Uterus (tissue), 4 donors: ENCODE data around the gene DNASE1. TPM values are rescaled to one million over a fixed set of nuclear protein-coding genes. Genes with fewer than 3 reads are reported as not detected.

Source experiments
- DNase-seq, 2 donors: peaks; one replicate each; pipeline ENCODE4 v3.0.0-alpha.2; 2019 to 2020
- H3K27ac ChIP-seq, 2 donors: fragments of 200-600 bp; sonication (generic); 1 replicate in 1 of 2; 2 replicates in 1 of 2; pipeline ENCODE4 v1.5.1; 2016 to 2018
- H3K27me3 ChIP-seq, 2 donors: fragments of 200-600 bp; sonication (generic); one replicate each; pipeline ENCODE4 v1.5.1; 2018 to 2019; ENCODE audit warnings: control low read depth in 1 of 2
- H3K36me3 ChIP-seq, 2 donors: fragments of 200-600 bp; sonication (generic); one replicate each; pipeline ENCODE4 v1.5.1; 2019; ENCODE audit warnings: control low read depth in 1 of 2
- H3K4me1 ChIP-seq, 2 donors: fragments of 200-600 bp; sonication (generic); one replicate each; pipeline ENCODE4 v1.5.1; 2018 to 2019; ENCODE audit warnings: control low read depth in 1 of 2
- H3K4me3 ChIP-seq, 2 donors: fragments of 200-600 bp; sonication (generic); 1 replicate in 1 of 2; 2 replicates in 1 of 2; pipeline ENCODE4 v1.5.1; 2018 to 2019; ENCODE audit warnings: mild to moderate bottlenecking in 1 of 2
- H3K9me3 ChIP-seq, 2 donors: fragments of 200-600 bp; sonication (generic); one replicate each; pipeline ENCODE4 v1.5.1; 2019; ENCODE audit warnings: control low read depth in 1 of 2
- CTCF ChIP-seq, 4 experiments: fragments of 200-600 bp in 2 of 4; fragments of 450-650 bp in 2 of 4; sonication (generic) in 2 of 4; IDR thresholded peaks; one replicate each; pipeline ENCODE4 v1.5.1; 2016 to 2019; ENCODE audit warnings: antibody characterized with exemption in 4 of 4, mild to moderate bottlenecking in 2 of 4, moderate library complexity in 1 of 4
- POLR2A ChIP-seq, 2 donors: fragments of 450-650 bp; IDR thresholded peaks; one replicate each; pipeline ENCODE4 v1.6.1; 2016; ENCODE audit warnings: antibody characterized with exemption in 2 of 2, mild to moderate bottlenecking in 1 of 2, moderate library complexity in 1 of 2
- intact Hi-C: fragments of 100-400 bp; cut with DNase I; formaldehyde crosslinking; loops from one replicate; pipeline ENCODE4 v1.15.1; 2023; ENCODE audit warnings: low total_unique reads
- total RNA-seq, 4 donors: library from RNA; depleted of rRNA in 3 of 4; stranded (reverse); fragments of >200 nt in 3 of 4; gene quantifications; one replicate each; pipeline versions ENCODE4 v1.1.0 to v1.2.4, GENCODE V29; 2014 to 2023
- donor health status: DM: yes; HTN: yes; CAD: no.

The DNASE1 gene
- total RNA-seq, 4 donors from 2014 or later, result 3.2 to 34.3 (median 13.8) TPM

GRCh38 chr16:3646348-3646920, 8.1 kb upstream of the DNASE1 start:
- Histone ChIP-seq H3K9me3 (no peaks in the 10 kb centered on the region), H3K4me1 (no peaks in the 10 kb centered on the region), H3K4me3 (no peak overlapping the region), H3K36me3 (no peaks in the 10 kb centered on the region), H3K27ac (no peak overlapping the region), H3K27me3 (no peaks in the 10 kb centered on the region)
- no peak for TF ChIP-seq POLR2A (IDR thresholded peaks at IDR 0.05)
- no peak for TF ChIP-seq CTCF (IDR thresholded peaks at IDR 0.05)
- no peak for DNase-seq
- intact Hi-C loops, result no loop called here

GRCh38 chr16:3650631-3651265, 3.7 kb upstream of the DNASE1 start:
- H3K27me3 ChIP-seq, result no peaks in the 10 kb centered on the region
- H3K4me3 ChIP-seq, result no peak overlapping the region
- intact Hi-C loops, result no loop called here
- no peaks in the 10 kb centered on the region for H3K36me3 ChIP-seq
- no peak for TF ChIP-seq POLR2A (IDR thresholded peaks at IDR 0.05)
- TF ChIP-seq CTCF (IDR thresholded peaks at IDR 0.05), result no peak
- H3K27ac ChIP-seq, result no peak overlapping the region
- H3K9me3 ChIP-seq, result no peaks in the 10 kb centered on the region
- H3K4me1 ChIP-seq, result no peaks in the 10 kb centered on the region
- no peak for DNase-seq

GRCh38 chr16:3651461-3652372, 2.8 kb upstream of the DNASE1 start:
- intact Hi-C loops, result no loop called here
- no peaks in the 10 kb centered on the region for H3K36me3 ChIP-seq
- no peaks in the 10 kb centered on the region for H3K27me3 ChIP-seq
- no peak overlapping the region for H3K27ac ChIP-seq
- no peak for DNase-seq
- no peaks in the 10 kb centered on the region for H3K4me1 ChIP-seq
- no peak overlapping the region for H3K4me3 ChIP-seq
- H3K9me3 ChIP-seq, result no peaks in the 10 kb centered on the region
- TF ChIP-seq POLR2A (IDR thresholded peaks at IDR 0.05) (no peak), CTCF (IDR thresholded peaks at IDR 0.05) (no peak)

GRCh38 chr16:3652373-3653195, 1.9 kb upstream of the DNASE1 start:
- DNase-seq, result no peak
- H3K4me3 ChIP-seq, result no peak overlapping the region
- H3K4me1 ChIP-seq, result no peaks in the 10 kb centered on the region
- no peak overlapping the region for H3K27ac ChIP-seq
- intact Hi-C loops, result no loop called here
- no peaks in the 10 kb centered on the region for H3K36me3 ChIP-seq
- no peaks in the 10 kb centered on the region for H3K27me3 ChIP-seq
- TF ChIP-seq CTCF (IDR thresholded peaks at IDR 0.05) (no peak), POLR2A (IDR thresholded peaks at IDR 0.05) (no peak)
- H3K9me3 ChIP-seq, result no peaks in the 10 kb centered on the region
